ENCODE results near the gene CTSE.

The CTSE gene

DNA sequence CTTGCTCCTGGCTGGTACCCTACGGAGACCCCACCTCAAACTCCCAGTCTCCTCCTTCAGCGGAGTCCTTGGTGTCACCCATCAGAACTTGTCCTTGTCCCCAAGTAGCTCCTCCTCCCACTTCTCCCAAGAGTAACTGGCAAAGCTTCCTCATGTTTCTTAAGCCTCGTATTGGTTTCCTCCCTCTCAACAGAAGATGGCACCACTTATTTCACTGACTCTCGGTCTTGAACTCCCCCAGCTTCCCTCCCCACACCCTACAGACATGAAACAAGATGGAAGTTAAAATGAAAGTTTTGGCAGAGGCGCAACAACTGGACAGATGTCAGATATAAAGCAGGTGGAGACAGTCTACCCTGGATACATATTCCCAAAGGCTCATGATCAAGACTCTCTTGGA, 33.9 kb downstream of the CTSE start:
- DNase-seq, result no peak

- DNase-seq, result no peak
Observed at GRCh38 chr1:205988585-205988995, 35.1 kb downstream of the CTSE start.

GRCh38 chr1:205986861-205987260, 36.8 kb downstream of the CTSE start:
- no peak for DNase-seq

- DNase-seq, result no peak
Observed at GRCh38 chr1:205986292-205986691, 37.4 kb downstream of the CTSE start.

- no peak for DNase-seq
Observed at GRCh38 chr1:205985330-205986005, 38.2 kb downstream of the CTSE start.

GRCh38 chr1:205983925-205984725, 39.6 kb downstream of the CTSE start:
- peak; percentile 11 for DNase-seq

- DNase-seq, result no peak
Observed at GRCh38 chr1:205981257-205981656, 42.4 kb downstream of the CTSE start.

DNA sequence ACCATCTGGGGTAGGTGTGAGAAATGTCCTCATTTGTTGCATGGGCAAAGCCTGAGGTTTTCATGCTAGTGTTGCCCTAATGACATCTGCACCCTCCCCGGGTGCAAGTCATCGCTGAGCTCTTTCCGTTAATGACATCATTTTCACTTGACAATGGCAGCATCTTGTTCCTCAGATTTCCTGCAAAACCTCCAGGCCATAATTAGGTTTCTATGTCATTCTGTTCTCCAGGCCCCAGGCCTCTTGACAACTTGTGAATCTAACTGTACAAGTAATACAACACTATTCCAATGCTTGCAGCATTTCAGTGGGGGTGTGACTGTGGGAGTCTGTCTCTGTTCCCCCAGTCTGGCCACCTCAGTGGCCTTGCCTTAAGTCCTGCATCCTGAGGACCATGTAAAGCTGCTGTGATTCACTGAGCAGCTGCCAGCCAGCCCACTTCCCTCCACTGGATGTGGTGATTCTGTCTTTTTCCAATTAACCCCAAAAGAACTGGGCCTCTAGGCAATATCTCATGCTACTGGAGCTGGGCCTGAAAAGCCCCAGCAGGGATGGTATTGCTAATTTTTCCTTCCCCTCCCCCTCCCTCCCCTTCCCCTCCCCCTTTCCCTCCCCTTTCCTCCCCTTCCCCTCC, 43.3 kb downstream of the CTSE start:
- DNase-seq, result no peak

- no peak for DNase-seq
Observed at GRCh38 chr1:205979301-205979700, 44.4 kb downstream of the CTSE start.

DNA sequence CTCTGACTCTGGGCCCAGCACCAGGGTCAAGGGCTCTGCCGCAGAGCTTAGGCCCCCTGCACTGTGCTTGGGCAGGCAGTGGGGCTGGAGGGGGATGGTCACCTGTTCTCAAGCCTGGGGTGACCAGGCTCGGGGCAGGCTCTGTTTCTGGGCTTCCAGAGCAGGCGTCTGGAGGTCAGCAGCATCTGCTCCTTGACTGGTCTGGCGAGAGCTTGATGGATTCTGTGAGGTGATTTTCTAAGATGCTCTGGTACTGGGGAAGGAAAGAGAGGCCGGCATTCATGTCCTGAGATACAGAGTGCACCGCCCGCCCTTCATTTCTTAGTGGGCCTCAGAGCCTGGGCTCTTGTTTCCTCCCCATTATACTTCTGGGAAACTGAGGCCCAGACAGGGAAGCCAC, 45.0 kb downstream of the CTSE start:
- DNase-seq, result no peak

DNA sequence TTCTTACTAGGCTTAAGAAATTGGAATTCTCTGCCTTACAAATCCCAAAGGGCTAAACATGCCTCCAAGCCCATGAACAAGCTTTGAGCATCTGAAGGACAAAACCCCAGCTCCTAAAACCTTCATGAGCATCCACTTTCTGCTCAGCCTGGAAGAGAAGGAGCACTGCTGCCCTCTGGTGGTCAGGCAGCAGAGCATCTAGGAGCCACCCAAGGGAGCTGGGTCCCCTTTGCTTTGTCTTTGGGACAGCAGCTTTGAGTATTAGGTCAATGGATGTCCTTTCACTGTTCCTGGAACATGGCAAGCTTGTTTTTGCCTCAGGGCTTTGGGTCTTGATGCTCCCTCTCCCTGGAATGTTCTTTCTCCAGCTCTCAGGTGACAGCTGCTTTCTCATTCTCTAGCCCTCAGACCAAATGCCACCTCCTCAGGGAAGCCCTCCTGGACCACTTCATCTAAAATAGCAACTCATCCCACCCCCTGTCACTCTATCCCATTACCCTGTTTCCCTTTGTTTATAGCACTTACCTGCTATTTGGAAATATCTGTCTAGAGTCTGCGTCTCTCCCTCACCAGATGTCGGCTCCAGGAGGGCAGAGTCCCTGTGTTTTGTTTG, 46.2 kb downstream of the CTSE start:
- peak; percentile 81 for DNase-seq

- DNase-seq, result no peak
Observed at GRCh38 chr1:205976708-205977401, 46.8 kb downstream of the CTSE start.

- DNase-seq, result no peak
Observed at GRCh38 chr1:205976036-205976435, 47.7 kb downstream of the CTSE start.

- DNase-seq, result no peak
Observed at GRCh38 chr1:205975387-205975998, 48.2 kb downstream of the CTSE start.

- no peak for DNase-seq
Observed at GRCh38 chr1:205974712-205975111, 49.0 kb downstream of the CTSE start.

GRCh38 chr1:205973377-205974232, 50.1 kb downstream of the CTSE start:
- DNase-seq, result no peak

DNA sequence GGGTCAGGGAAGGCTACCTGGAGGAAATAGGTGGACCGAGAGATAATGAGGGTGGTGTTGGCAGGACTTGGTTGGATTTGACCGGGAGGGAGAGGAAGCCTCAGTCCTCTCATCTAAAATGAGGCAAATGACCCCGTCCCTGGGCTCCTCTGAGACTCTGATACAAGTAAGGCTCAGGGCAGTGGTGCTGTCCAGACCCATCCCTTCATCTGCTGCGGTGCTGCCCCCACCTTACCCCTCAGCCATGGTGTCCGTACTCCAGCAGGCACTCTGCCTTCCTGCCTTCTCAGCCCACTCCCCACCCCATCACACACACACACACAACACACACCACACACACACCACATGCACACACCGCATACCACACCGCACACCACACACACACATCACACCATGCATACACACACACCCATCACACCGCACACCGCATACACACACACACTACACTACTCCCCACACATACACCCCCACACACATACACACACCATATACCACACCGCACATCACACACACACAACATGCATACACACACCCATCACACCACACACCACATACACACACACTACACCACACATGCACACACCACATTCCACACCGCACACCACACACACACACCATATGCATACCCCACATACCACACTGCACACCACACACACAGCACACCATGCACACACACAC, 51.1 kb downstream of the CTSE start:
- no peak for DNase-seq

DNA sequence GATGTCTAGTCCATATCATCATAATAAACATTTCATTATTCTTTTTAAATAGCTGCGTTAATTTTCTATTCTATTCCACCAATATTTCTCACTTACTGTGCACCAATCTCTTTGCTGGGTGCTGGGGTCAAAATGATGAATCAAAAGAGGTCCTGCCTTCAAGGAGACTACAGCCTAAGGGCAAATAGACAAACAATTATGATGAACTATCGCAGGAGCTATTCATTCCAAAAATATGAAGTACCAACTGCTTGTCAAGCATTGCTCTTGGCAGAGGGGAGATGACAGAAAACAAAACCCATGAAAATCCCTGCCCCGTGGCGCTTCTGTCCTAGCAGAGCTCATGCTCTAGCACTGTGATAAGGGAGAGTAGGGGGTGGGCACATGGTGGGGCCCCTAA, 51.6 kb downstream of the CTSE start:
- no peak for DNase-seq

DNA sequence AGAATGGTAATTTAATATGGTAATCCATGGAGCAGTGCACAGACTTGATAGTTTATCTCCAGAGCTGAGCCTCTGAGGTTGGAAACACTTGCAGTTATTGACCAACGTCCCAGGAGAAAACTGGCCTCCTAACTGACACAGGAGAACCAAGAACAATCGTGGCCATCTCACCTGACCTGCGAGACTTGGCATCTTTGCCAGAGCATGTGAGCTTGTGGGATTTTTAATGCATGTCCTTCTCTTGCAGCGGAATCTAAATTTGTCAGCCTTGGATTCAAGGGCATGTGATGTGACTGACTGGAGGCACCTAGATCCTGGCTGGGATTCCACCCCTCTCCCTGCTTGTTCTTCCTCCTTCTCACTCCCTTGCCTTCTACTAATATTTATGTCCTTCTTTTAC, 52.6 kb downstream of the CTSE start:
- DNase-seq, result no peak

- DNase-seq, result no peak
Observed at GRCh38 chr1:205970486-205970885, 53.2 kb downstream of the CTSE start.

DNA sequence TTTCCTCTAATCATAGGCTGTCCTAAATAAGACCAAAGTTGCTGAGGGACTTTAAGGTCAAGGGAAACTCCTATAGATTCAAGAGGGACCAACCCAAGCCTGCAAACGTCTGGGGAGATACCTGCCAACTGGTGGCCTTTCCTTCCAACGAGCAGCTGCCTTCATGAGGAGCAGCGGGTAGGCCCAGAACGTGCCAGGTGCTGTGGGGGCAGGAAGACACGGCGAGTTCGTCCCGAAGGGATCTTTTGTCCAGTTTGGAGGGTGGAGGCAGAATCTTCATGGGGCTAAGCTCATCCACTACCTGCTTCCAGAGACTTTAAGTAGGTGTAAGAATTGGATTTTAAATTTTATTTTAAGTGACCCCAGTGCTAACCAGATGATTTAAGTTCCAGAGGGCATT, 54.5 kb downstream of the CTSE start:
- no peak for DNase-seq
